Neutrophil (primary cell): ENCODE data around the gene PWWP2A.

Experiments used
- H3K27ac ChIP-seq: fragments of 200-600 bp; sonication (generic); 2 replicates; pipeline ENCODE4 v1.5.1; 2016; ENCODE audit warnings: mild to moderate bottlenecking, moderate library complexity
- H3K27me3 ChIP-seq: fragments of 200-600 bp; sonication (generic); 2 replicates; pipeline ENCODE4 v1.6.0; 2016; ENCODE audit warnings: mild to moderate bottlenecking
- H3K36me3 ChIP-seq: fragments of 200-600 bp; sonication (generic); 2 replicates; pipeline ENCODE4 v1.5.1; 2017
- H3K4me1 ChIP-seq, 2 experiments: fragments of 200-600 bp in 1 of 2; sonication (generic) in 1 of 2; 1 replicate in 1 of 2; 2 replicates in 1 of 2; pipeline versions ENCODE4 v1.5.1 to v1.6.1; 2013 to 2016; ENCODE audit warnings: low read depth in 1 of 2, low read length in 1 of 2, mild to moderate bottlenecking in 1 of 2, moderate library complexity in 1 of 2; ENCODE audit not compliant: control insufficient read depth in 1 of 2, insufficient read depth in 1 of 2
- H3K4me3 ChIP-seq, 2 experiments: fragments of 200-600 bp in 1 of 2; sonication (generic) in 1 of 2; 1 replicate in 1 of 2; 2 replicates in 1 of 2; pipeline ENCODE4 v1.5.1; 2013 to 2016; ENCODE audit warnings: low read depth in 1 of 2, low read length in 1 of 2, mild to moderate bottlenecking in 1 of 2, moderate library complexity in 1 of 2
- H3K9me3 ChIP-seq: fragments of 200-600 bp; sonication (generic); 2 replicates; pipeline ENCODE4 v1.5.1; 2016
- CTCF ChIP-seq: fragments of 200-600 bp; sonication (generic); IDR thresholded peaks from 2 replicates; pipeline ENCODE4 v1.5.1; 2016; ENCODE audit warnings: antibody characterized with exemption

PWWP2A gene

GRCh38 chr5:160047423-160047822 lies 71.8 kb downstream of the PWWP2A start:
- TF ChIP-seq CTCF, result no peak
- no peaks in the 10 kb centered on the region for H3K4me1 ChIP-seq
- H3K27ac ChIP-seq, result no peak overlapping the region
- H3K36me3 ChIP-seq, result peaks cover 69% of the 10 kb centered on the region
- H3K9me3 ChIP-seq, result no peaks in the 10 kb centered on the region
- no peaks in the 10 kb centered on the region for H3K27me3 ChIP-seq
- H3K4me3 ChIP-seq, result no peak overlapping the region

GRCh38 chr5:160044967-160045366 lies 74.3 kb downstream of the PWWP2A start:
- no peak for TF ChIP-seq CTCF
- H3K4me1 ChIP-seq, result no peaks in the 10 kb centered on the region
- no peak overlapping the region for H3K27ac ChIP-seq
- H3K9me3 ChIP-seq, result no peaks in the 10 kb centered on the region
- H3K4me3 ChIP-seq, result no peak overlapping the region
- peaks cover 67% of the 10 kb centered on the region for H3K36me3 ChIP-seq
- H3K27me3 ChIP-seq, result no peaks in the 10 kb centered on the region

DNA sequence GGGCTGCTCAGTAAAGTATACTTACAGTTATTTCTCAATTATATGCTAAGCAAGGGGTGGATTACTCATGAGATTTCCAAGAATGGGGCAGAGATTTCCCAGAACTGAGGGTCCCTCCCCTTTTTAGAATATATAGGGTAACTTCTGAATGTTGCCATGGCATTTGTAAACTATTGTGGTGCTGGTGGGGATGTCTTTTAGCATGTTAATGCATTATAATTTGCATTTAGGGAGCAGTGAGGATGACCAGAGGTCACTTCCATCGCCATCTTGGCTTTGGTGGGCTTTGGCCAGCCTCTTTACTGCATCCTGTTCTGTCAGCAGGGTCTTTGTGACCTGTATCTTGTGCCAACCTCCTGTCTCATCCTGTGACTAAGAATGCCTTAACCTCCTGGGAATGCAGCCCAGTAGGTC lies 74.9 kb downstream of the PWWP2A start:
- peaks cover 67% of the 10 kb centered on the region for H3K36me3 ChIP-seq
- no peak overlapping the region for H3K4me3 ChIP-seq
- H3K27me3 ChIP-seq, result no peaks in the 10 kb centered on the region
- H3K4me1 ChIP-seq, result no peaks in the 10 kb centered on the region
- TF ChIP-seq CTCF, result no peak
- no peak overlapping the region for H3K27ac ChIP-seq
- no peaks in the 10 kb centered on the region for H3K9me3 ChIP-seq

- H3K27me3 ChIP-seq, result no peaks in the 10 kb centered on the region
- no peak for TF ChIP-seq CTCF
- H3K4me1 ChIP-seq, result no peaks in the 10 kb centered on the region
- no peak overlapping the region for H3K4me3 ChIP-seq
- no peak overlapping the region for H3K27ac ChIP-seq
- H3K36me3 ChIP-seq, result peaks cover 71% of the 10 kb centered on the region
- H3K9me3 ChIP-seq, result no peaks in the 10 kb centered on the region
Observed at GRCh38 chr5:160042671-160043070, 76.6 kb downstream of the PWWP2A start.
